Neural cell (in vitro differentiated cells): Measurements from ENCODE around the gene HRH2.

Experiments used
- EP300 ChIP-seq: fragments of 450-650 bp; conservative IDR thresholded peaks from 2 replicates; pipeline ENCODE4 v1.6.1; 2014; ENCODE audit warnings: antibody characterized with exemption, mild to moderate bottlenecking, moderate library complexity; ENCODE audit not compliant: poor library complexity, severe bottlenecking
- EZH2 ChIP-seq: fragments of 200-600, 300-800 bp; shearing (Covaris generic), sonication (generic); IDR thresholded peaks from 2 replicates; pipeline ENCODE4 v1.6.1; 2014; ENCODE audit warnings: antibody characterized with exemption, low read length, borderline replicate concordance, mild to moderate bottlenecking; ENCODE audit not compliant: insufficient read depth, poor library complexity, severe bottlenecking
- POLR2AphosphoS5 ChIP-seq: IDR thresholded peaks from 2 replicates; pipeline ENCODE4 v1.6.1; 2012
- RAD21 ChIP-seq: fragments of 450-650 bp; conservative IDR thresholded peaks from 2 replicates; pipeline ENCODE4 v1.6.1; 2014; ENCODE audit warnings: antibody characterized with exemption, mild to moderate bottlenecking, moderate library complexity
- SMC3 ChIP-seq: fragments of 450-650 bp; conservative IDR thresholded peaks from 2 replicates; pipeline ENCODE4 v1.6.1; 2014; ENCODE audit warnings: antibody characterized with exemption, mild to moderate bottlenecking, moderate library complexity; ENCODE audit not compliant: poor library complexity
- TAF1 ChIP-seq: IDR thresholded peaks from 2 replicates; pipeline ENCODE4 v1.6.1; 2012; ENCODE audit warnings: low read depth
- TF ChIP-seq, protein P1 (sequence below): fragments of 450-650 bp; IDR thresholded peaks from 2 replicates; pipeline ENCODE4 v1.5.1; 2014; ENCODE audit warnings: antibody characterized with exemption, mild to moderate bottlenecking, moderate library complexity; ENCODE audit not compliant: poor library complexity, severe bottlenecking
- TF ChIP-seq, protein P2 (sequence below): IDR thresholded peaks from 2 replicates; pipeline ENCODE4 v1.6.1; 2012; ENCODE audit warnings: borderline replicate concordance

DNA sequence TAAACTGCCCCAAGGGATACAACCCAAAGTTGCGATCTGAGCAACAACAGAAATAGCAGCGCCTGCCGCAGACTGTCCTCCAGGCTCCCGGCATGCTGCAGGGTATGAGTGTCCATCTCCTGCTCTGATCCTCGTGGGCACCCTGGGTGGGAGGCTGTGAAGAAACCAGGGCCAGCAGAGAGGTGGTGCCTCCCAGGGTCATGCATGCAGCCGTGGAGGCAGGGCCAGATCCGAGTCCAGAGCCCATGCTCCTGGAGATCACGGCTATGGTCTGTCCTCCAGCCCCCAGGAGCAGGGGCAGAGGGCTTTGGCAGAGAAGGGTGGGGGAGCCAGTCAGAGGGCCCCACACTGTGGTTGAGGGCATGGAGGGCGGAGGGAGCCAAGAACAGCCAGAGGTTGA is 29.0 kb downstream of the HRH2 start:
- TF ChIP-seq EP300, result no peak
- no peak for TF ChIP-seq TAF1
- TF ChIP-seq, protein P1, sequence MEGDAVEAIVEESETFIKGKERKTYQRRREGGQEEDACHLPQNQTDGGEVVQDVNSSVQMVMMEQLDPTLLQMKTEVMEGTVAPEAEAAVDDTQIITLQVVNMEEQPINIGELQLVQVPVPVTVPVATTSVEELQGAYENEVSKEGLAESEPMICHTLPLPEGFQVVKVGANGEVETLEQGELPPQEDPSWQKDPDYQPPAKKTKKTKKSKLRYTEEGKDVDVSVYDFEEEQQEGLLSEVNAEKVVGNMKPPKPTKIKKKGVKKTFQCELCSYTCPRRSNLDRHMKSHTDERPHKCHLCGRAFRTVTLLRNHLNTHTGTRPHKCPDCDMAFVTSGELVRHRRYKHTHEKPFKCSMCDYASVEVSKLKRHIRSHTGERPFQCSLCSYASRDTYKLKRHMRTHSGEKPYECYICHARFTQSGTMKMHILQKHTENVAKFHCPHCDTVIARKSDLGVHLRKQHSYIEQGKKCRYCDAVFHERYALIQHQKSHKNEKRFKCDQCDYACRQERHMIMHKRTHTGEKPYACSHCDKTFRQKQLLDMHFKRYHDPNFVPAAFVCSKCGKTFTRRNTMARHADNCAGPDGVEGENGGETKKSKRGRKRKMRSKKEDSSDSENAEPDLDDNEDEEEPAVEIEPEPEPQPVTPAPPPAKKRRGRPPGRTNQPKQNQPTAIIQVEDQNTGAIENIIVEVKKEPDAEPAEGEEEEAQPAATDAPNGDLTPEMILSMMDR, result no peak
- no peak for TF ChIP-seq EZH2
- TF ChIP-seq, protein P2, sequence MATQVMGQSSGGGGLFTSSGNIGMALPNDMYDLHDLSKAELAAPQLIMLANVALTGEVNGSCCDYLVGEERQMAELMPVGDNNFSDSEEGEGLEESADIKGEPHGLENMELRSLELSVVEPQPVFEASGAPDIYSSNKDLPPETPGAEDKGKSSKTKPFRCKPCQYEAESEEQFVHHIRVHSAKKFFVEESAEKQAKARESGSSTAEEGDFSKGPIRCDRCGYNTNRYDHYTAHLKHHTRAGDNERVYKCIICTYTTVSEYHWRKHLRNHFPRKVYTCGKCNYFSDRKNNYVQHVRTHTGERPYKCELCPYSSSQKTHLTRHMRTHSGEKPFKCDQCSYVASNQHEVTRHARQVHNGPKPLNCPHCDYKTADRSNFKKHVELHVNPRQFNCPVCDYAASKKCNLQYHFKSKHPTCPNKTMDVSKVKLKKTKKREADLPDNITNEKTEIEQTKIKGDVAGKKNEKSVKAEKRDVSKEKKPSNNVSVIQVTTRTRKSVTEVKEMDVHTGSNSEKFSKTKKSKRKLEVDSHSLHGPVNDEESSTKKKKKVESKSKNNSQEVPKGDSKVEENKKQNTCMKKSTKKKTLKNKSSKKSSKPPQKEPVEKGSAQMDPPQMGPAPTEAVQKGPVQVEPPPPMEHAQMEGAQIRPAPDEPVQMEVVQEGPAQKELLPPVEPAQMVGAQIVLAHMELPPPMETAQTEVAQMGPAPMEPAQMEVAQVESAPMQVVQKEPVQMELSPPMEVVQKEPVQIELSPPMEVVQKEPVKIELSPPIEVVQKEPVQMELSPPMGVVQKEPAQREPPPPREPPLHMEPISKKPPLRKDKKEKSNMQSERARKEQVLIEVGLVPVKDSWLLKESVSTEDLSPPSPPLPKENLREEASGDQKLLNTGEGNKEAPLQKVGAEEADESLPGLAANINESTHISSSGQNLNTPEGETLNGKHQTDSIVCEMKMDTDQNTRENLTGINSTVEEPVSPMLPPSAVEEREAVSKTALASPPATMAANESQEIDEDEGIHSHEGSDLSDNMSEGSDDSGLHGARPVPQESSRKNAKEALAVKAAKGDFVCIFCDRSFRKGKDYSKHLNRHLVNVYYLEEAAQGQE, result no peak
- TF ChIP-seq POLR2AphosphoS5, result no peak
- TF ChIP-seq SMC3, result no peak
- no peak for TF ChIP-seq RAD21
